ENCODE data around the gene CLEC16A.
"Not testable (repeated sequence)": the region's sequence is repeated elsewhere in the genome, so short reads cannot be mapped to it uniquely, and the experiment has no call there.

Gene CLEC16A

DNA sequence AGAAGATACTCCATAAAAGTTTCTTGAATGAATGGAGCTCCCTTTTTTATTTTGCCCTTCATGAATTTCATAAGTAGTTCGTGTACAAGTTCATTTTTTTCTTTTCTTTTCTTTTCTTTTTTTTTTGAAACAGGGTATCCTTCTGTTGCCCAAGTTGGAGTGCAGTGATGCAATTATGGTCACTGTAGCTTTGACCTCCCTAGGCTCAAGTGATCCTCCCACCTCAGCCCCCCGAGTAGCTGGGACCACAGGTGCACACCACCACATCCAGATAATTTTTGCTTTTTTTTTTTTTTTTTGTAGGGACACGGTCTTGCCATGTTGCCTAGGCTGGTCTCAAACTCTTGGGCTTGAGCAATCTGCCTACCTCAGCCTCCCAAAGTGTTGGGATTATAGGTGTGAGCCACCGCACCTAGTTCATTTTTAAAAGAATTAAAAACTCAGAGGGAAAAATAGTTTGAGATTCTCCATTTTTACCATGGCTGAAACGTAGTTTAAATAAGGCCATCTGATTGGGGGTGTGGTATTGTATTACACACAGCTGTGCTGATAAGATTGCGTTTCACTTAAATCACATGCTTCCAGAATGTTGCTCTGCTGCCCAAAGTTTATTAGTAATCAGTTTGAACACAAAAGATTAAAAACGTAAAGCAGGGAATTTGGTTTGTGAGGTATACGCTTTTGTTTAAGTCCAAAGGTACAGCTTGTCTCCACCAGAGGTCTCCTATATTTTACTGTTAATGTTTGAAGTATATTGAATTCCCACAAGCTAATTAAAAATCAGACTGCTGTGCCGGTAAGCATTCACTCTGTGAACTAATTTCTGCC is 157.5 kb downstream of the CLEC16A start:
- no peak for DNase-seq (ENCODE audit: low spot score)

DNA sequence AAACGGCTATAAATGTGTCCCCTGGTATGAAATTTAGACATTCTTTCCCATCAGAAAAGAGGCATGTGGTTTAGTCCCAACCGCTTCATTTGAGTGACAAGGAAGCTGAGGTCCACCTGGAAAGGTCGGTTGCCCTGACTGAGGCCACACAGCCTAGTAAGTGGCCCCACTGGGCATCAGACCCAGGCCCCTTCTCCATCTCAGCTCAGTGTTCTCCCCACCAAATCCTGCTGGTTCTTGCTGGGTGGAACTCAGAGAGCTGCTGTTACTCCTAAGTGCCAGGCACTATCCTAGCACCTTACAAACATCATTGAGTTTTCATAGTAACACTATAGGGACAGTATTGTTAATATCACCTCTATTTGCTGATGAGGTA is 158.1 kb downstream of the CLEC16A start:
- DNase-seq (ENCODE audit: low spot score), result no peak

DNA sequence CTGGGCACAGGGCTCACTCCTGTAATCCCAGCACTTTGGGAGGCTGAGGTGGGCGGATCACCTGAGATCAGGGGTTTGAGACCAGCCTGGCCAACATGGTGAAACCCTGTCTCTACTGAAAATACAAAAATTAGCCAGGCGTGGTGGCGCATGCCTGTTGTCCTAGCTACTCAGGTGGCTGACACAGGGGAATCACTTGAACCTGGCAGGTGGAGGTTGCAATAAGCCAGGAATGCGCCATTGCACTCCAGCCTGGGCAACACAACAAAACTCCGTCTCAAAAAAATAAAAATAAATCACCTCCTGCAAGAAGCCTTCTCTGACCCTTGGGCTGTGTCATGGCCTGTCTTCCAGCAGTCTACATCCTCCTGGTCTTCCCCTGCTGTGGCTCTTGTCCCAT is 158.9 kb downstream of the CLEC16A start:
- DNase-seq (ENCODE audit: low spot score), result not testable (repeated sequence)

DNA sequence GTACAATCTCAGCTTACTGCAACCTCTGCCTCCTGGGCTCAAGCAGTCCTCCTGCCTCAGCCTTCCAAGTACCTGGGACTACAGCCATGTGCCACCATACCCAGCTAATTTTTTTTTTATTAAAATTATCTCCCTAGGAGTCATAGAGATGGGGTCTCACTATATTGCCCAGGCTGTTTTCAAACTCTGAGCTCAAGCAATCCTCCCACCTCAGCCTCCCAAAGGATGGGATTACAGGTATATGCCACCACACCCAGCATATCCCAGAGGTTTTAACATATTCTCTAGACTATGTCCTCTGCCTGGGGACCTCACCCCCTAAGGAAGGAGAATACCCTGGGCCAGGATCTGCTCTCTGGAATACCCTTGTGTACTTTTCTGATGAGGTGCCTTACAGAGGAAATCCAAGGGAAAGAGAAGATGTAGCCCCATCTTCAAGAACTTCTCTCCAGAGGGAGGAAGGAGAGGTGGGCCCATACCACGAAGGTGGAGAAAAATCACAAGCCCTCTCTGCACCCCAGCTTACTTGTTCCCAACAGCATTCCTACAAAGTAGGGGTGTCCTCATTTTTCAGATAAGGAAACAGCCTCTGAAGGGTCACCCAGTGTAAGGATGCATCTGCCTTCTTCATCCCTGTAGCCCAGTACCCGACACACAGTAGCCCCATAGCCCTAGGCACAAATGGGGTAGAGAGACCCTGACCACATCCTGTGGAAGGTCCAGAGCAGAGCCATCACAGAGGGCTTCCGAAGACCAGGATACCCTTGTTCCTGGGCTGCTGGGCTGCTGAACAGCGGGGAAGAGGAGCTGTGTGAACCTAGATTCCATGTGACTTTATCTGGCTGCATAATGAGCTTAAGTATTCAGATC is 160.0 kb downstream of the CLEC16A start:
- no peak for DNase-seq (ENCODE audit: low spot score)

DNA sequence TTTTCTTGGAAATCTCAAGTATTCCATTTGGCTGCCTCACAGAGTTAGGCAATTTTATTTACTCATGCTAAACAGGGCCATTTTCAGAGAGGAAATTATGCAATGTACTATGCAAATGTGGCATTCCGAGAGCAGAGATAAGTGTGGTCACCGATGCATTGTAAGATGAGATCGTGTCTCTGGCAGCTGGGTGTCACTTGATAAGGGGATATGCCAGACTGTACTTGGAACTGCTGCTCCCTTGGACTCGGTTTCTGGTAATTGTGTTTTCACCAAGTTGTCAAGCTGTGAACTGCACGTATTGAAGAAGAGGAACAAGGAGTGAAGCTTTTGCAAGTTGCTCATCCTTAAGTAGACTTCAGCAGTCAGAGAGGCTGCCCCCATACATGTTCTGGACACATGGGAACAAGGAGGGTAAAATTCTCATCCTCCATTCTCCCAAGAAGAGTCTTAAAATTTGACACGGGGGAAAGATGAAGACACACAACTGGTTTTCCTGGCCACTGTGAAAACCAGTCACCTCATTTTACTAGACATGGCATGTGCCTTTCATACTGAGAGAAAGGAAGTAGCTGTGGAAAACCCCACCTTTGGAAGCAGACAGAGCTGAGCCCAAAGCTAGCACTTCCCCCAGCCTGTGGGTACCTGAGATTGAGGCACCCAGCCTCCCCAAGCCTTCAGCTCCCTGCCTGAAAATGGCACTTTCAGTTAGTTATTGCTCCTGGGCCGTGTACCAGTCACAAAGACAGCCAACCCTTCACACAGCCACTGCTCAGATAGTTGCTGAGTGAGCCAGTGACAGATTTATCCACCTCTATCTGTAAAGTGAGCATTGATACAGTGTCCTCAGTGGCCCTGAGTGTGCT is 160.9 kb downstream of the CLEC16A start:
- DNase-seq (ENCODE audit: low spot score), result no peak

DNA sequence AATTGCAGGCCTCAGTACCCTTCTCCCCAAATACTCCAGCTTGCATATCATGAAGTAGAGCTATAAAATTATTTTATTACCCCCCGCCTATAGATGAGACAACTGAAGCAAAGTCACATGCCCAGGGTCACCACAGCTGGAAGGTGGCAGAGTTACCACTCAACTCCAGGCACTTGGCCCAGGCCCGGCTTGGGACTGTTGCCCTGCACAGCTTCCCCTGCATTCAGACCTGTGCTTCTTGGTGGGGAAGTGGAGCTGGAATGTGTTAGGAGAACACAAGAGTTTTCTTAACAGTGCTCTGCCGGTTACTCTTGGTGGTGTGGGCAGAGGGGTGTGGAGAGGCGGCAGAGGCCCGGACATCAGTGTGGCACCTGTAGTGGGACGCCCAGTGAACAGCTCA is 162.4 kb downstream of the CLEC16A start:
- DNase-seq (ENCODE audit: low spot score), result no peak

DNA sequence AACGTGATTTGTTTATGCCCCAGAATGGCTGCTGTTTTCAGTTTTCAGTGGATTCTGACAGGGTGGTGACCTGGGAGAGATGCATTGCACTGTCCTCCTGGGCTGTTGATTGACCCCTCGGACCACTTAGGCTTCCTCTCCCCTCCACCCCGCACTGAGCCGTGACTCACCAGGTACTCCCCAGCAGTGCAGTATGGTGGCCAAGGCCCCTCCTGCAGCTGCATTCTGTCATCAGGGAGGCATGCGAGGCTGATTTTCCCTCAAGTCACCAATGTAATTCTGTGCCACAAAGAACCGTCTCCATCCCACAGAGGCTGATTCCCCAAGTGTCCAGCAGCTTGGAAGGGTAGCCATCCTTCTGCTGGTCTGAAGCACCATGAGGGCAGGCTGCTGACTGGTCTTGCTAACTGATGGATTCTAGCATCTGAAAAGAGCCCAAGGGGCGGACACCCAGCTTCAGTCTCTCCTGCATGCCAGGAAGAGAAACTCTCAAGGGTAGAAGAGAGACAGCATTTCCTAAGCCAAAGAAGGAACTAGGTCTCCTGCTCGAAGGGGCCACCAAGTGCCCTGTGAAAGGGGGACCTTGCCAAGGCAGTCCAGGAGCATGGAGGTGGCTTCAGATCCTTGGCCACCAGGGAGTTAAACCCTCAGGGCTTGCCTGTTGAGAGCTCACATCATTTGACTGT is 163.6 kb downstream of the CLEC16A start:
- DNase-seq (ENCODE audit: low spot score), result no peak

DNA sequence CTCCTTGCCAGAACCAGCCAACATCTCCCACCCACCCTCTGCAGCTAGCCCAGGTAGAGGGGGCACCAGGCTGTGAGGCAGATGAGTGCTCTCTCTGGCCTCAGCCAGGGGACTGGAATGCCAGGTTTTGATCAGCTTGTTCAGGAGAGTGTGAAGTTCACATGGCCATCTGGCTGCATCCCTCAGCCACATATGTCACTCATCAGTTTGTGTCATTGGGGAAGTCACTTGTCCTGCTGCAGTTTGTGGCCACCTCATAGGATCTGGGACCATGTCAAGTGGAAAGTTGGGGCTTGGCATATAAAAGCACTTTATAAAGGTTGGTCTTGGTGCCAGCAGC is 164.1 kb downstream of the CLEC16A start:
- DNase-seq (ENCODE audit: low spot score), result no peak

DNA sequence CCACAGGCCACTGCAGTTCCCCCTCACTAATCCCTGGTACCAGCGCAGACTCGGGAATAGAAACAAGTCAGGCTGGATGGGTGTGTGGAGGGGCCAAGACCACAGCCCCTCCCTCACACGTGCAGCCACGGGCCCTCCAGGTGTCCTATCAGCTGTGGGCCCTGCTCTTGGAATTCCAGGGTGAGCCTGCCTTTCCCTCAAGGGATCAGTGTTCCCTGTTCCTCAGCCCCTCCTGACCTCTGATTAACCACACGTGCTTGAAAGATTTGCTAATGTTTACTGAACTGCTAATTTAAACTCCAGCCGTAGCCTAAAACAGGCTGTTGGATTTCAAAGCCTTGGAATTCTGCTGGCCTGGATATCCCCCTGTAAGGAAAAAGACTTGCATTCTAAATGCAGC is 165.2 kb downstream of the CLEC16A start:
- DNase-seq (ENCODE audit: low spot score), result no peak

DNA sequence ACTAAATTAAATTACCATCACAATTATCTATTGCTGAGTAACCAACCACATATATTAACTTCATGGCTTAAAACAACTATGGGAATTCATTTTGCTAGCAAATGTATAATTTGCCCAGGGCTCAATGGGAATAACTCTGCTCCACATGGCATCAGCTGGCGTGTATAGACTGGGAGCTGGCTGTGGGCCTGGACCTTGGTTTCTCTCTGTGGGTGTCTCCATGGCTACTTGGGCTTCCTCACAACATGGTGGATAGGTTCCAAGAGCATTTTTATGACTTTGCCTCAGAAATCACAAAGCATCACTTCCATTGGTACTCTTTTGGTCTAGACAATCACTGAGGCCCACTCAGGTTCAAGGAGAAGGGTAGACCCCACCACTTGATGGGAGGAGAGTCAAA is 166.8 kb downstream of the CLEC16A start:
- no peak for DNase-seq (ENCODE audit: low spot score)

DNA sequence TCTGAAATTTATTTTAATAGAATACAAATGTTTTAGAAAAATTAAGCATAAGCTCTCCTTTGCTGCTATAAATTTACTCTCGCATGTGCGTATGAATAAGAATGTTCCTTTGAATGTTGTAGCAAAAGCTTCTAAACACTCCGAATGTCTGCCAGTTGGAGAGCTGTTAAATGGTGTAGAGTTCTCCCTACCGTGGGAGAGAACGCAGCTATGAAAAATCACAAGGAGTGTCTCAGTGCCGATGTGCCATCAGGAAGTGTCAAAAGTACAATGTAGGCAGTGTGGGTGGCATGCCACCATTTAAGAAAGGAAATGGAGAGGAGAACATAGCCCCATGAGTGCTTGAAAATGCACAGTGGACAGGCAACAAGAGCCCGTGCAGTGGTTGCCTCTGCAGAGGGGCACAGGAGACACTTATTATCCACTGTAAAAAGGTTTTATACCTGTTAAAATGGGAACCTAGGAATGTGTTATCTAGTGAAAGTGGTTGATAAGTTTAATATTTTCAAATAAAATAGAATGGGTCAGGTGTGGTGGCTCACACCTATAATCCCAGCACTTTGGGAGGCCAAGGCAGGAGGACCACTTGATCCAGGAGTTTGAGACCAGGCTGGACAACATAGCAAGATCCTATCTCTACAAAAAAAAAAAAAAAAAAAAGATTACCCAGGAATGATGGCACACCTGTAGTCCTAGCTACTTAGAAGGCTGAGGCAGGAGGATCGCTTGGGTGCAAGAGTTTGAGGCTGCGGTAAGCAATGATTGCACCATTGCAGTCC is 167.7 kb downstream of the CLEC16A start:
- DNase-seq (ENCODE audit: low spot score), result no peak

DNA sequence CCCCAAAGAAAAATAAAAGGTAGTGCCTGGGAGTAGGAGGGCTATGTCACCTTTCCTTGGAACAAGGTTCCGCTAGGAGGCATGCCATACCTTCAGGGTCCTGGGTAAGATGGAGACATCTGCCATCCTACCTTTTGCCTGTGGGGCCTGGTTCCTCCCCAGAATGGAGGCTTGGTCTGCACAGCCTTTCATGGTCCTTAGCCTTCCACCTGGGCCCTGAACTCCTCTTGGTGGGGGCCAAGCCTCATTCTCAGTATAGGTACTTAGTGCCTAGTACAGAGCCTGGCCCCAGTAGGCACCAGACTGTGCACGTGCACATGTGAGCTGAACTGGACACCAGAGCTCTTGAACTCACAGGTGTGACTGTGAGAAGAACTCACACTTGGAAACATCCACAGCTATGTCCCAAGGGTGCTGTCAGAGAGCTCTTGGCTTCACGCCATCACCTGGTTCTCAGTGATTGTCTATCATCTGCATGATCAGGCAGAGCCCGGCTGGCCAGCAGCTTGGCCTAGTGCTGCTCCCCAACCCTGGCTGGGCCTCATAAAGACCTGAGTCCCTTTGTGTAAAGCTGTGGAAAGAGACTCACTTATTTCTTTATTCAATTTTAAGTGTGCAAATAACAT is 168.5 kb downstream of the CLEC16A start:
- DNase-seq (ENCODE audit: low spot score), result no peak

DNA sequence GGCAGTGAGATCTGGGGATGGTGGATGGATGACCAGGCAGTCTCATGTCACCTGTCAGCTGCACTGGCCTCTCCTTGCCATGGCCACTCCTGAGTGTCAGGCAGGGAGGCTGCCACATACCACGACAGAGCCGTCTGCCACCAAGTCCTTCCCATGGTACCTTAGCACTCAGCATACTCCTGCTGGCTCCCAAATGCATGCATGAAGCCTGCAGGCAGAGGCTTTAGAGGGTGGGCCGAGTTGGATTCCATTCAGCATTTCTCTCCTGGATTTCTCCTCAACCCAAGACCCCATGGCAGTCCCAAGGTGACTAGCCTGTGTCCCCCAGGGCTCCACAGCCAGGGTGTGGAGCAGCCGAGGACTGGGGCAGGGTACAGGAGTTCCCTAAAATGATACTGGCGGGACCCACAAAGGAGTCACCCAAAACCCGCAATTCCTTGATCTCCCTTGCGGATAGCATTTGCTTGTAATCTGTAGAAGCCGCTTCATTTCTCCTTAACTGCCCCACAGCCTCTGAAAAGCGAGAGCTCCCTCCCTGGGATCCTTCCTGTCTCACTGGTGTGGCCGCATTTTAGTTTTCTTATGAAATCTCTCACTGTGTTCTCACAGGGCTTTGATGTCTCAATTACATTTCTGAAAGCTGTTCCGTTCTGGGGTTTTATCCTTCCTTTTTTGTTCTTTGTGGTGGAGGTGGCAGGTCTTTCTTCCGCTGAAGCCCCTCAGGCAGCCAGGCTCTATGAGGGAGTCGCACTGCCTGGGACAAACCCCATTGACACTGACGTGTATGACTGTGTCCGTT is 170.2 kb downstream of the CLEC16A start:
- no peak for DNase-seq (ENCODE audit: low spot score)

DNA sequence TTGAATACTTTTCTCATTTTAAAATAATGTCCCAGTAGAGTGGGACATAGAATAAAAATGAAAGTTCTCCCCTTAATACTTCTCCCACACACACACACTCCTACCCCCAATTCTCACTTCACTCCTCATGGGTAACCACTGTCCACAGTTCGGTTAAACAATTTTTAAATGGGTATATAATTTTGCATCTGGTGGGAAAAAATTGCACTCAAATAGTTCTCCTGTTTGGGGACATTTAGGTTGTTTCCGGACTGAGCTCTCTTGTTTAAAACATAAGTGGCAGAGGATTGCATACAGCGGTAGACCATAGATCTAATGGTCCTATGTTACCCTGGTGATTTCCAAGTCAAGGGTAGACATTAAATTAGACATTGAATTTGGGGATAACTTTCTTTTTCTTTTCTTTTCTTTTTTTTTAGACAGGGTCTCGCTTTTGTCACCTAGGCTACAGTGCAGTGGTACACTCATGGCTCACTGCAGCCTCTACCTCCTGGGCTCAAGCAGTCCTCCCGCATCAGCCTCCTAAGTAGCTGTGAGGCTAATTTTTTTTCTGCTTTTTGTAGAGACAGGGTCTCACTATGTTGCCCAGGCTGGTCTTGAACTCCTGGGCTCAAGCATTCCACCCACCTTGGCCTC is 173.3 kb downstream of the CLEC16A start:
- DNase-seq (ENCODE audit: low spot score), result no peak

DNA sequence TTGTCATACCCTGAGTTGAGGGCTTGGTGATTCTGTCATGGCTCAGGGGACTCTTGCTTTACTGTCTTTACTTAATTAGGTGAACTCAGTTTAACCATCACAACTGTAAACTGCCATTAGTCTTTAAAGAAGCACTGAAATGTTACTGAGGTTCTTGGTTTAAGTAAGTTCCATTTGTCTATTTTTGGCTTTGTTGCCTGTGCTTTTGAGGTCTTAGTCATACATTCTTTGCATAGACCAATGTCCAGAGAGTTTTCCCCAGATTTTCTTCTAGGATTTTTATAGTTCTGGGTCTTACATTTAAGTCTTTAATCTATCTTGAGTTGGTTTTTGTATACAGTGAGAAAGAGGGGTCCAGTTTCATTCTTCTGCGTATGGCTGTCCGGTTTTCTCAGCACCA is 174.1 kb downstream of the CLEC16A start:
- no peak for DNase-seq (ENCODE audit: low spot score)

DNA sequence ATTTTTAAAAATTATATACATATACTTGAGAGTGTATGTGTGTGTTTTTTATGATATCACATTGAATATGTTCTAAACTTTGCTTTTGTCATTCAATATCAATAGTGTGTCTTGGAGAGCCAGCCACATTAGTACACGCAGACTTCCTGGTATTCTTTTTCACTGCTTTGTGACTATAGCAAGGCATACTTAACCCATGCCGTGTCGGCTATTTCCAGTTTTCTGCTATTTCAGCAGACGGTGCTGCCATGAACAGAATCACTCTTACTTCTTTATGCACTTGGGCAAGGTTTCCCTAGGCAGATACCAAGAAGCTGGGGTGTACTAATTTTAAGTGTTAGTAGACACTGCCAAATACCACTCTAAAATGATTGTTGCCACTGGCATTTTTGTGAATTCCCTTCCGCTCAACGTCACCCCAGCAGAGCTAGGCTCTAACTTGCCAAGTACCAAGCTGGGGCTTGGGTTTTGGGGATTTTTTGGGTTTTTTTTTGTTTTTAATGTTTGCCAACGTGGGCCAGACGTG is 176.8 kb downstream of the CLEC16A start:
- DNase-seq (ENCODE audit: low spot score), result no peak

DNA sequence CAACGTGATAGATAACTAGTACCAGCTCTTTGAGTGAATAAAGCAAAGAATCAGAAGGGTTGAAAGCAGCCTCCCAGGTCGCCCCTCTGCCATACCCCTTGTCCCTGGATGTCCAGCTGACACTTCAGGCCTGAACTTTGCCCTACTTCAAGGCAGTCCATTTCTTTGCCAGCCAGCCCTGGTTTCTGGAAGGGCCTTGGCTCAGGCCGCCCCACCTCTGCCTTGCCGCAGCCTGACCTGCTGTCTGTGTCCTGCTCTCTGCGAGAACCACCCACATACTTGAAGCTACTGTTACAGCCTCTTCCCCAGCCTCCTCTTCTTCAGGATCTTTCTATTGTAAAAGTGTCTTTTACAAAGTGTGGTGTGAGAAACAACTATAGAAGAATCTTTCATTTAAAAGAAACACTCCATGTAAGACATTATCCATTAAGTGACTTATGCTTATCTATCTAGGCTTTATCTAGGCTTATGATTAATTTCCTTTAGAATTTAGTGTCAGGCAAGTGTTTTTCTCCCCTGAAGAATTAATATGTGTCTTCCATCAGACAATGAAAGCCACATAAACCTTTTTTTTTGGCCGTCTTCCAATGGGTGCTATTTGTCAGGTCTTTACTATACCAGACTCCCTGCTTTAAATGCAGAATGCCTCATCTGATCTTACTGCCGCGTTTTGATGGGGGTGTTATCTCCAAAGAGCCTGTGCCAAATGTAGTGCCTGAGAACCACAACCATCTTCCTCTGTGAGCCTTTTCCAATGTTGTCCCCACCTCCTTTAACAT is 177.7 kb downstream of the CLEC16A start:
- DNase-seq (ENCODE audit: low spot score), result no peak

DNA sequence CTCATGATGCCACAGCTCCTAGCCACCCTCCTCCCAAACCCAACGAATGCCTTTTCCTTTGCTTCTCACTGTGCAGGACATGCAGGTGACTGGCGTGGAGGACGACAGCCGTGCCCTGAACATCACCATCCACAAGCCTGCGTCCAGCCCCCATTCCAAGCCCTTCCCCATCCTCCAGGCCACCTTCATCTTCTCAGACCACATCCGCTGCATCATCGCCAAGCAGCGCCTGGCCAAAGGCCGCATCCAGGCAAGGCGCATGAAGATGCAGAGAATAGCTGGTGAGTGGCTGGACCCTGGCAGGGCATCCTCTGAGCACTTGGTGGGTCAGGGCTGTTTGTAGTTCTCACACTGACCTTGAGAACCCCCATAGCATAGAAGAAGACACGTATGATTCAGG is 179.3 kb downstream of the CLEC16A start:
- DNase-seq (ENCODE audit: low spot score), result no peak
